Activated naive CD8-positive, alpha-beta T cell (primary cell): ENCODE data around the gene IL17C.
A peak's percentile ranks its signal among the peaks of the same experiment; 100 is the strongest.
"Not testable (repeated sequence)": the region's sequence is repeated elsewhere in the genome, so short reads cannot be mapped to it uniquely, and the experiment has no call there.

Experiments used
- H3K27ac Mint-ChIP-seq: one replicate; pipeline ENCODE4 v1.8.0; 2021; ENCODE audit warnings: mixed read lengths
- H3K27me3 Mint-ChIP-seq: one replicate; pipeline ENCODE4 v1.8.0; 2021; ENCODE audit warnings: mixed read lengths
- H3K36me3 Mint-ChIP-seq: one replicate; pipeline ENCODE4 v1.8.0; 2021; ENCODE audit warnings: mixed read lengths
- H3K4me1 Mint-ChIP-seq: one replicate; pipeline ENCODE4 v1.8.0; 2021; ENCODE audit warnings: low read depth, mixed read lengths
- H3K4me3 Mint-ChIP-seq: one replicate; pipeline ENCODE4 v1.8.0; 2021; ENCODE audit warnings: mild to moderate bottlenecking, mixed read lengths
- H3K9me3 Mint-ChIP-seq: one replicate; pipeline ENCODE4 v1.8.0; 2021; ENCODE audit warnings: low read depth, mixed read lengths

The IL17C gene

GRCh38 chr16:88667461-88667860 is 29.1 kb downstream of the IL17C start:
- Mint-ChIP-seq H3K27ac (no peak overlapping the region), H3K36me3 (peaks cover 2% of the 10 kb centered on the region), H3K4me3 (no peak overlapping the region), H3K9me3 (no peaks in the 10 kb centered on the region), H3K27me3 (no peaks in the 10 kb centered on the region), H3K4me1 (peaks cover 6% of the 10 kb centered on the region)

DNA sequence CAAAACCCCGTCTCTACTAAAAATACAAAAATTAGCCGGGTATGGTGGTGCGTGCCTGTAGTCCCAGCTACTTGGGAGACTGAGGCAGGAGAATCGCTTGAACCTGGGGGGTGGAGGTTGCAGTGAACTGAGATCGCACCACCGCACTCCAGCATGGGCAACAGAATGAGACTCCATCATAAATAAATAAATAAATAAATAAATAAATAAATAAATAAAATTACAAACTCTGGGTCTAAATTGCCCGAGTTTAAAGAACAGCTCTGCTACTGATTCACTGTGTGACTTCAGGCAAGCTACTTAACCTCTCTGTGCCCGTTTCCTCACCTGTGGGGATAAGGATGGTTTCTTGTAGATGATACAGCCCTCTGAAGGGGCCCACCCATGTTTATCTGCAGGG is 31.1 kb downstream of the IL17C start:
- H3K4me1 Mint-ChIP-seq, H3K27me3 Mint-ChIP-seq, H3K36me3 Mint-ChIP-seq, H3K9me3 Mint-ChIP-seq, H3K4me3 Mint-ChIP-seq, H3K27ac Mint-ChIP-seq: not testable (repeated sequence)

DNA sequence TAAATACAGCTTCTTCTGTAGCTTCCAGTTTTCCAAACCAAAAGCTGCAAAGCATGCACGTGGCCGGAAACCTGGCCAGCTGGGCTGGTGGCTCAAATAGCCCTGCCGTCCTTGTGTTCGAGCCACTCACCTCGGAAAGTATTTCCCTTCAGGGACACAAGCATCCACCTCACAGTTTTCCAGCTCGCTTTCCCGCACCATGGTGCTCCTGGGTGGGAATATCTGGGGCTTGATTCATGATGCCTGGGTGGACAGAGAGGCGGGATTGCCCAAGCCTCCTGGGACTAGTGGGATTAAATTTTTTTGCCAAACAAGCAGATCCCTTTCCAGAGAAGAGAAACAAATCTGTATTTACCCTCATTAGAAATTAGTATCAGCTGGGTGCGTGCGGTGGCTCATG is 31.6 kb downstream of the IL17C start:
- no peaks in the 10 kb centered on the region for H3K4me1 Mint-ChIP-seq
- H3K36me3 Mint-ChIP-seq = peaks cover 2% of the 10 kb centered on the region
- H3K4me3 Mint-ChIP-seq = no peak overlapping the region
- H3K27ac Mint-ChIP-seq = no peak overlapping the region
- H3K27me3 Mint-ChIP-seq = no peaks in the 10 kb centered on the region
- H3K9me3 Mint-ChIP-seq = no peaks in the 10 kb centered on the region

DNA sequence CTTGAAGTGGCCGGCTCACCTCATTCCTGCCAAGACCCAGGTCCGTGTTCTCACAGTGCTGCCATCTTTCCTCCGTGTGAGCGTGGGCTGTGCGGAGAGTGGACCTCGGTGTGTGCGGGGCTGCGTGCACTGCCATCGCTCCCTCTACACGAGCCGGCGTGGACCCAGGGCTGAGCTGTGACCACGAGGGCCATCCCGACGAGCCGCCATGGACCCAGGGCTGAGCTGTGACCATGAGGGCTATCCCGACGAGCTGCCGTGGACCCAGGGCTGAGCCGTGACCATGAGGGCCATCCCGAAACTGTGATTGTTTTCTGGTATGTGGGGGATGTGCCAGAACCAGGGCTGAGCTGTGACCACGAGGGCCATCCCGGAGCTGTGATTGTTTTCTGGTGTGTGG is 33.4 kb downstream of the IL17C start:
- H3K4me1 Mint-ChIP-seq = no peaks in the 10 kb centered on the region
- H3K27me3 Mint-ChIP-seq = no peaks in the 10 kb centered on the region
- no peaks in the 10 kb centered on the region for H3K9me3 Mint-ChIP-seq
- no peak overlapping the region for H3K27ac Mint-ChIP-seq
- H3K36me3 Mint-ChIP-seq = peaks cover 2% of the 10 kb centered on the region
- no peak overlapping the region for H3K4me3 Mint-ChIP-seq

DNA sequence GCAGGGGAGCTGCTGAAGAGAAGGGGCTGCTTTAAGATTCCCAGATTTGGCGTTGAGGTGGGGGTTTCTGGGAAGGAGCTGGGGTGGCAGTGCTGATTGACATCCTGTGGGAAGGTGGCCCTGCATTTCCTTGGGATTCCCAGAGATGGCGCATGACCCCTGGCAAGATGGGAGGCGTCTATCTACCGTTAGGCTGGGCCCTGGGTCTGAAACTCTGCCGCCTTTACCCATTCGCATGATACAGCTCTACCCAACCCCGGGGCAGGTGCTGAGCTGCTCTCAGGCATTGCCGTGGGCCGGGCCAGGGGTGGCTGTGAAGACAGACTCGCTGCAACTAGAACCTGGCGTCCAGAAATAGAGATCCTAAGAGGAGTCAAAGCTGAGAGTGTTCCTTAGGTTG is 34.4 kb downstream of the IL17C start:
- Mint-ChIP-seq H3K36me3 (peaks cover 2% of the 10 kb centered on the region), H3K9me3 (no peaks in the 10 kb centered on the region), H3K4me1 (no peaks in the 10 kb centered on the region), H3K27me3 (no peaks in the 10 kb centered on the region), H3K4me3 (no peak overlapping the region), H3K27ac (no peak overlapping the region)

GRCh38 chr16:88673716-88674379 is 35.5 kb downstream of the IL17C start:
- no peaks in the 10 kb centered on the region for H3K4me1 Mint-ChIP-seq
- H3K36me3 Mint-ChIP-seq = no peaks in the 10 kb centered on the region
- no peaks in the 10 kb centered on the region for H3K27me3 Mint-ChIP-seq
- no peak overlapping the region for H3K27ac Mint-ChIP-seq
- H3K9me3 Mint-ChIP-seq = no peaks in the 10 kb centered on the region
- no peak overlapping the region for H3K4me3 Mint-ChIP-seq

DNA sequence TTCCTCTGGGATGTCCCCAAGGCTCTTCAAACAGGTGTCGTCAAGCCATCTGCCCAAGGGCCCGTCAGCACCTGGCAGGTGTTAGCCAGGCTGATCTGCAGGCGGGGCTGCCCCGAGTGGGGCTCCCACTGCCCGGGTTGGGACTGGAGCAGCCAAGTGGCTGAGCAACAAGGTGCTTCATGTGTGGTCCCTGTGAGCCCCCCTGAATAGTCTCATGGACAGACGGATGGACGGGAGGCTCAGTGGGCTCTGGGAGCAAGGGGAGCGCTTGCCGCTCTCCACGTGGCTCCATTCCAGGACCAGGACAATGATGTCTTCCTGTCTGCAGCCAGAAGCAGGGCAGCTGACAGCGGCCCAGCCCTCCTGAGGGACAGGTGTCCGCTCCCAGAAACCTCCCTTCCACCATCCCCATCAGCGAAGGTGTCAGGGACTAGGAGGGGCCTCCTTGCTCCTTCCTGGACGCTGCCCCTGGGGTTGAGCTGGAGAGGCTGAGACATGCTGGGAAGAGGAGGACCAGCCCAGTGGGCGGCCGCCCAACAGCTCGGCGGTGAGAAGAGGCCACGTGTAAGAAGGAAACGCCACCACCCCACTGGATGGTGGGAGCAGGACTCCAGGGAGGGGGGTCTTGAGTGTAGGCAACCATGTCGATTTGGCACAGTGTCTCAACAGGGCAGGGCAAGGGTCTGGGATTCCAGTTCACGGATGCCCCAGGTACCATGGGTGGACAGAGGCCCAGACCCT is 38.3 kb downstream of the IL17C start:
- no peak overlapping the region for H3K27ac Mint-ChIP-seq

GRCh38 chr16:88677721-88678120 is 39.3 kb downstream of the IL17C start:
- Mint-ChIP-seq H3K27ac (no peak overlapping the region), H3K4me1 (peaks cover 18% of the 10 kb centered on the region), H3K27me3 (no peaks in the 10 kb centered on the region), H3K36me3 (no peaks in the 10 kb centered on the region), H3K4me3 (no peak overlapping the region), H3K9me3 (no peaks in the 10 kb centered on the region)

More for the DNA sequence above, 38.3 kb downstream of the IL17C start:
- H3K4me1 Mint-ChIP-seq = peaks cover 9% of the 10 kb centered on the region
- H3K36me3 Mint-ChIP-seq = no peaks in the 10 kb centered on the region
- H3K27me3 Mint-ChIP-seq = no peaks in the 10 kb centered on the region
- H3K9me3 Mint-ChIP-seq = no peaks in the 10 kb centered on the region
- no peak overlapping the region for H3K4me3 Mint-ChIP-seq

DNA sequence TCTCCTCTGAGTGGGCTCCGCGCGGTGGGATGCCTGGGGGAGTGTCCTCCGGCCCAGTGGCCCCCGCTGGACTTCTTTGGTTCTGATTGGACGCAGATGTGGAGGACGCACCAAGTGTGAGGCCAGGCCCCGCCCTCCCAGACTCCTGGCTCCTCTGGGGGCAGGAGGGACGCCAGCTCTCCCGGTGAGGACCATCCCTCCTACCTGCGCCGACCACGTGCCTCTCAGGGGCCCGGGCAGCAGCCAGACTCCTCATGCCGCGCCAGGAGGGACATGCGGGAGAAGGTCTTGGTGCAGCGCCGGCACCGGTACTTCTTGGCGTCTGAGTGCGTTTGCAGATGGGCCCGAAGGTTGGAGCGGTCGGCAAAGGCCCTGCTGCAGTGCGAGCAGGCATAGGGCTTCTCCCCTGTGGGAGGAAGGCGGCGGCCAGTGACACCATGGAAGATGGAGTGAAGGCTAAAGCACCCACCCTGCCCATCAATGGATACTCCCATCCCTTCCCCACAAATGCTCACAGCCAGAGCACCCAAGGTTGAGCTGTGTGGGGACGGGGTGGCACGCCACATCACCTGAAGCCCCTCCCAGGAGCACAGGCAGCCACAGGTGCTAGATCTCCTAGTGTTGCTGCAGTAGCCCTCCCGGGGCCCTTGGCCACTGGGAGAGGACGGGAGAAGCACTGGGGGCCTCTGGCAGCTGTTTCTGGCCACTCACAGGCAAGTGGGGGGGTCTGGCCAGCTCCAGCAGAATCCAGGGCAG is 40.0 kb downstream of the IL17C start:
- no peaks in the 10 kb centered on the region for H3K9me3 Mint-ChIP-seq
- H3K27ac Mint-ChIP-seq = no peak overlapping the region
- H3K36me3 Mint-ChIP-seq = no peaks in the 10 kb centered on the region
- no peak overlapping the region for H3K4me3 Mint-ChIP-seq
- H3K4me1 Mint-ChIP-seq = peaks cover 21% of the 10 kb centered on the region
- no peaks in the 10 kb centered on the region for H3K27me3 Mint-ChIP-seq

DNA sequence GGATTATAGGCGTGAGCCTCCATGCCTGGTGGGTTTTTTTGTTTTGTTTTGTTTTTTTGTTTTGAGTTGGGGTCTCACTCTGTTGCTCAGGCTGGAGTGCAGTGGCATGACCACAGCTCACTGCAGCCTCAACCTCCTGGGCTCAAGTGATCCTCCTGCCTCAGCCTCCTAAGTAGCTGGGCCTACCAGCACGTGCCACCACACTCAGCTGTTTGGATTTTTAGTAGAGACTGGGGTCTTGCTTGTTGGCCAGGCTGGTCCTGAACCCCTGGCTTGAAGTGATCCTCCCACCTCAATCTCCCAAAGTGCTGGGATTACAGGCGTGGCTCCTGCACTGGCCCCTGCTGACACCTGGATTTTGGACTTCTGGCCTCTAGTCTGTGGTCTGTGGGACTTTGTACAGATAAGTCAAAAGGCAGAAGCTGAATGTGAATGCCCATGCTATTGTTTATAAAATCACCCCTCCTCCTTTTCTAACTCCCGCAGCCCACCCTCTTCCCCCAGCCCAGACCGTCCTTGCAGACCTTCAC is 42.2 kb downstream of the IL17C start:
- H3K4me1 Mint-ChIP-seq = peaks cover 38% of the 10 kb centered on the region
- H3K27ac Mint-ChIP-seq = peak overlapping the region; percentile 95
- H3K36me3 Mint-ChIP-seq = no peaks in the 10 kb centered on the region
- H3K27me3 Mint-ChIP-seq = no peaks in the 10 kb centered on the region
- no peak overlapping the region for H3K4me3 Mint-ChIP-seq
- H3K9me3 Mint-ChIP-seq = no peaks in the 10 kb centered on the region

DNA sequence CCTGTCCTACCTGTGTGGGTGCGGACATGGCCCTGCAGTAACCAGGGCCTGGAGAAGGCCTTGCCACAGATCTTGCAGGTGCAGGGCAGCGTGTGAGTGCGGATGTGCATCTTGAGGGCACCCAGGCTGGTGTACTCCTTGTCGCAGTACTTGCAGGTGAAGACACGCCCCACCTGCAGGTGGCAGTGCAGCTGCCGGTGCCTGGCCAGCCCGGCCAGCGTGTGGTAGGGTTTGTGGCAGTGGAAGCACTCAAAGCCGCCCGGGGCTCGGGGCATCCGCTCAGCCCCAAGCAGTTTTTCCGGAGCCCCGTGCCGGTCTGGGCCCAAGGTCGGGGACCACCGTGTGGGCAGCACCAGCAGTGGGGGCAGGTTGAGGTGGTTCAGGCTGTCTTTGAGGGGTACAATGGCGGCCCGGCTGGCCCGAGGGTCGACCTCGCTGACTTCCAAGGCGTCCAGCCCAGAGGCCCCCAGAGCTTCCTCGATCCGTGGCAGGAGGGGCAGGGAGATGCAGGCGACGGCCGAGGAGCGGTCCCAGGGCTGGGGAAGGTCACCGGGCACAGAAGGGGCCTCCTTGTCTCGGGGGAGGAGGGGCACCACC is 42.8 kb downstream of the IL17C start:
- H3K9me3 Mint-ChIP-seq = no peaks in the 10 kb centered on the region
- peak overlapping the region; percentile 73 for H3K4me3 Mint-ChIP-seq
- H3K27me3 Mint-ChIP-seq = no peaks in the 10 kb centered on the region
- H3K36me3 Mint-ChIP-seq = no peaks in the 10 kb centered on the region
- peak overlapping the region; percentile 95 for H3K27ac Mint-ChIP-seq
- peaks cover 38% of the 10 kb centered on the region for H3K4me1 Mint-ChIP-seq

DNA sequence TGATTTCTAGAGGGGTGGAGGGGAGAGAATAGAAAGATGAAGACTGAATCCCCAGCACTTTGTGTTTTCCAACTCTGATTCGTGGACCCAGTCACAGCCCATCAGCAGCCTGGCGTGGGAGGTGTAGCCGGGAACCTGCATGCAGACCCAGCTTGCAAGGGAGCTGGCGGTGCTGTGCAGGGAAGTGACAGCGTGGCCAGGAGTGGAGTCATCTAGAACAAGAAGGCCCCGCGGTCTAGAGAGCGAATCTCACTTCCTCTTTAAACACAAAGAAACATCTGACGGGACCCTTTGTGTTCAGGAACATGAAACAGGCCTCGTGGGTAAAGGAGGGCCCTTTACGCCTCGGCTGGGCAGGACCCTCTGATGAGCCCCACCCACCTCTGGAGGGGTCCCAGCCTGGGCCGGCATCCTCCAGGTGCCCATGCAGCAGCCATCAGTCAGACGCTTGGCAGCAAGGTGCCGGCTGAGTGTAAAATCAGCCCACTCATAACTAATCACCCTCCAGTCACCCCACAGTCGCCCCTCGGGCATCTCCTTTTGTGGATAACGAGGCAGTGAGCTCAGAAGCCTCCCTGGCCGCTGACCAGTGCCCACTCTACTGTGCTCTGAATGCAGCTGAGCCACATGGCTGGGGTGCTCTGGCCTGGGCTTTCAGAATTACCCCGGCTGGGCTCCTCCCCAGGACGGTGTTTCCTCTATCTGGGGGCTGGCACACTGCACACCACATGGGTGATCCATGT is 43.5 kb downstream of the IL17C start:
- H3K27me3 Mint-ChIP-seq = no peaks in the 10 kb centered on the region
- H3K9me3 Mint-ChIP-seq = no peaks in the 10 kb centered on the region
- peak overlapping the region; percentile 95 for H3K27ac Mint-ChIP-seq
- peak overlapping the region; percentile 73 for H3K4me3 Mint-ChIP-seq
- no peaks in the 10 kb centered on the region for H3K36me3 Mint-ChIP-seq
- peaks cover 38% of the 10 kb centered on the region for H3K4me1 Mint-ChIP-seq

DNA sequence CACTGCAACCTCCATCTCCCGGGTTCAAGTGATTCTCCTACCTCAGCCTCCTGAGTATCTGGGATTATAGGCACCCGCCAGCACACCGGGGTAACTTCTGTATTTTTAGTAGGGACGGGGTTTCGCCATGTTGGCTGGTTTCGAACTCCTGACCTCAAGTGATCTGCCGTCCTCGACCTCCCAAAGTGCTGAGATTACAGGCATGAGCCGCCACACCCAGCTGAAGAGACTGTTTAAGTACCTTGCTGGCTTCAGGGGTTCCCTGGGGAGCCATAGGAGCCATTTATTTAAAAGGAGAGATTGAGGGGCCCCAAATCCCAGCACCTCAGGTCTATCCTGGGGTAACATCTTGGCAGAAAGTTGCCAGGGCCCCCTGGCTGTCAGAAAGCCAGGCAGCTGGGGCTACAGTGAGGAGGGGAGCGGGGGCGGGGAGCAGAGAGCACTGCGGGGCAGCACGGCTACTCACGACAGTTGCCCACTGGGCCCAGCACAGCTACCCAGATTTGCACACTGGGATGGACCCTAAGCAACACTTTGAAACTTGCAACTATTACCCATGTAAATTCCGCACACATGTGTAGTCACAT is 46.3 kb downstream of the IL17C start:
- peak overlapping the region; percentile 75 for H3K4me3 Mint-ChIP-seq
- H3K4me1 Mint-ChIP-seq = peaks cover 41% of the 10 kb centered on the region
- no peaks in the 10 kb centered on the region for H3K27me3 Mint-ChIP-seq
- peak overlapping the region; percentile 10 for H3K27ac Mint-ChIP-seq
- no peaks in the 10 kb centered on the region for H3K36me3 Mint-ChIP-seq
- no peaks in the 10 kb centered on the region for H3K9me3 Mint-ChIP-seq
